HCT116 (cell line): ENCODE results near the gene CCDC192. TPM values are rescaled to one million over a fixed set of nuclear protein-coding genes. Genes with fewer than 3 reads are reported as not detected.

Source experiments
- ATAC-seq: fragments of 200-7000 bp; cut with Tn5 transposase; 2 replicates; pipeline ENCODE4 v1.9.1; 2020; ENCODE audit warnings: mild to moderate bottlenecking, moderate library complexity
- BruUV-seq: library from RNA; stranded (reverse); fragments of 400-500 nt; replicated peaks from 2 replicates; lab custom pipeline; 2021; lab: Mats Ljungman, UMichigan
- CTCF ChIA-PET: fragments of 300-600 bp; sonication (Branson Sonifier 250); formaldehyde crosslinking; loops from one replicate; lab custom pipeline; 2021; ENCODE audit warnings: antibody characterized with exemption; lab: Charles Lee
- POLR2A ChIA-PET: fragments of 300-600, 350-600 bp; sonication (Branson Sonifier 250); formaldehyde crosslinking; loops from one replicate; lab custom pipeline; 2021; ENCODE audit warnings: antibody characterized with exemption; lab: Charles Lee
- RAD21 ChIA-PET, 2 experiments: fragments of 300-600 bp; sonication (Branson Sonifier 250); formaldehyde crosslinking; loops; one replicate each; lab custom pipeline; 2023; ENCODE audit warnings: low total read pairs in 2 of 2; ENCODE audit not compliant: uncharacterized antibody in 2 of 2, unreplicated experiment in 2 of 2, low non-redundant PET in 1 of 2; lab: Charles Lee
- DNase-seq: peaks from one replicate; pipeline ENCODE4 v3.0.0-alpha.2; 2010; ENCODE audit warnings: low read depth, low spot score
- H2AFZ ChIP-seq: fragments of 200-600 bp; shearing (Covaris generic), sonication (generic); 2 replicates; pipeline ENCODE4 v1.6.1; 2017; ENCODE audit warnings: low read depth, mixed run types, mixed read lengths, antibody characterized with exemption, low read length; ENCODE audit not compliant: poor library complexity, severe bottlenecking
- H3K27ac ChIP-seq: 2 replicates; pipeline ENCODE4 v1.5.1; 2012; ENCODE audit warnings: low read depth, low read length
- H3K27me3 ChIP-seq: fragments of 200-600 bp; sonication (generic); 2 replicates; pipeline ENCODE4 v1.6.1; 2016; ENCODE audit warnings: mixed run types, low read length, mixed read lengths; ENCODE audit not compliant: insufficient read depth
- H3K36me3 ChIP-seq, 2 experiments: fragments of 200-500 bp in 1 of 2; fragments of 200-600 bp in 1 of 2; sonication (Bioruptor generic) in 1 of 2; sonication (generic) in 1 of 2; 2 replicates each; pipeline versions ENCODE4 v1.5.1 to v1.6.1; 2014 to 2016; ENCODE audit warnings: low read length in 2 of 2, inconsistent platforms in 1 of 2, mixed read lengths in 1 of 2, mixed run types in 1 of 2; ENCODE audit not compliant: insufficient read depth in 2 of 2, control insufficient read depth in 1 of 2
- H3K4me1 ChIP-seq, 2 experiments: fragments of 200-600 bp in 1 of 2; sonication (generic) in 1 of 2; 2 replicates each; pipeline versions ENCODE4 v1.5.1 to v1.6.1; 2012 to 2017; ENCODE audit warnings: low read length in 2 of 2, inconsistent platforms in 1 of 2, mild to moderate bottlenecking in 1 of 2, mixed read lengths in 1 of 2, mixed run types in 1 of 2, moderate library complexity in 1 of 2; ENCODE audit not compliant: insufficient read depth in 2 of 2, control insufficient read depth in 1 of 2
- H3K4me2 ChIP-seq: fragments of 200-600 bp; sonication (generic); 2 replicates; pipeline ENCODE4 v1.6.1; 2017; ENCODE audit warnings: mixed run types, low read length, mixed read lengths
- H3K4me3 ChIP-seq, 2 experiments: fragments of 200-600 bp in 1 of 2; sonication (generic) in 1 of 2; replicated peaks in 1 of 2; 2 replicates each; pipeline ENCODE4 v1.5.1; 2011 to 2016; ENCODE audit warnings: low read length in 2 of 2, control low read depth in 1 of 2, low read depth in 1 of 2, mild to moderate bottlenecking in 1 of 2, mixed read lengths in 1 of 2, mixed run types in 1 of 2
- H3K79me2 ChIP-seq: fragments of 200-600 bp; sonication (generic); 2 replicates; pipeline ENCODE4 v1.6.1; 2017; ENCODE audit warnings: mild to moderate bottlenecking, mixed run types, low read length, moderate library complexity, mixed read lengths; ENCODE audit not compliant: insufficient read depth
- H3K9ac ChIP-seq: fragments of 200-600 bp; sonication (generic); 2 replicates; pipeline ENCODE4 v1.6.1; 2016; ENCODE audit warnings: low read length, mixed read lengths
- H3K9me2 ChIP-seq: fragments of 200-600 bp; sonication (generic), shearing (Covaris generic); 2 replicates; pipeline ENCODE4 v1.6.1; 2017; ENCODE audit warnings: mixed run types, mild to moderate bottlenecking, moderate library complexity; ENCODE audit not compliant: insufficient read depth
- H3K9me3 ChIP-seq, 2 experiments: fragments of 200-500 bp in 1 of 2; fragments of 200-600 bp in 1 of 2; sonication (Bioruptor generic) in 1 of 2; sonication (generic) in 1 of 2; 2 replicates each; pipeline ENCODE4 v1.6.1; 2014 to 2017; ENCODE audit warnings: low read length in 2 of 2, mixed read lengths in 2 of 2, inconsistent platforms in 1 of 2, low read depth in 1 of 2, mild to moderate bottlenecking in 1 of 2, mixed run types in 1 of 2, moderate library complexity in 1 of 2; ENCODE audit not compliant: control insufficient read depth in 1 of 2, insufficient read depth in 1 of 2
- H4K20me1 ChIP-seq: fragments of 200-600 bp; sonication (generic), shearing (Covaris generic); 2 replicates; pipeline ENCODE4 v1.6.1; 2017; ENCODE audit warnings: mixed run types, mild to moderate bottlenecking, moderate library complexity; ENCODE audit not compliant: insufficient read depth
- ATF3 ChIP-seq: IDR thresholded peaks from 2 replicates; pipeline ENCODE4 v1.6.1; 2012
- CTCF ChIP-seq, 3 experiments: fragments of 200-600 bp in 1 of 3; sonication (generic) in 1 of 3; IDR thresholded peaks in 2 of 3; conservative IDR thresholded peaks in 1 of 3; 2 replicates each; pipeline ENCODE4 v1.5.1; 2012 to 2017; ENCODE audit warnings: low read depth in 2 of 3, low read length in 2 of 3, antibody characterized with exemption in 1 of 3, borderline replicate concordance in 1 of 3, control low read depth in 1 of 3, mild to moderate bottlenecking in 1 of 3, mixed read lengths in 1 of 3, mixed run types in 1 of 3, moderate library complexity in 1 of 3; ENCODE audit not compliant: insufficient read depth in 1 of 3
- EGR1 ChIP-seq: IDR thresholded peaks from 2 replicates; pipeline ENCODE4 v1.6.1; 2012; ENCODE audit warnings: low read depth
- ELF1 ChIP-seq: IDR thresholded peaks from 2 replicates; pipeline ENCODE4 v1.6.1; 2012; ENCODE audit warnings: low read depth, borderline replicate concordance
- EZH2phosphoT487 ChIP-seq: fragments of 200-600 bp; IDR thresholded peaks from 2 replicates; pipeline ENCODE4 v1.6.1; 2018; ENCODE audit warnings: antibody characterized with exemption, borderline replicate concordance
- POLR2A ChIP-seq: IDR thresholded peaks from 2 replicates; pipeline ENCODE4 v1.7.0; 2011; ENCODE audit warnings: borderline replicate concordance; ENCODE audit not compliant: insufficient read depth, insufficient read length; ENCODE audit errors: extremely low read depth
- RAD21 ChIP-seq: IDR thresholded peaks from 2 replicates; pipeline ENCODE4 v1.6.1; 2012; ENCODE audit warnings: low read depth, mild to moderate bottlenecking
- SIN3A ChIP-seq: IDR thresholded peaks from 2 replicates; pipeline ENCODE4 v1.6.1; 2012; ENCODE audit warnings: low read depth
- SRF ChIP-seq: IDR thresholded peaks from 2 replicates; pipeline ENCODE4 v1.6.1; 2012; ENCODE audit warnings: low read depth
- YY1 ChIP-seq: IDR thresholded peaks from 2 replicates; pipeline ENCODE4 v1.6.1; 2011; ENCODE audit warnings: low read length, low read depth, moderate library complexity, mild to moderate bottlenecking; ENCODE audit not compliant: insufficient replicate concordance; ENCODE audit errors: extremely low read depth
- ZBTB33 ChIP-seq: IDR thresholded peaks from 2 replicates; pipeline ENCODE4 v1.6.1; 2011; ENCODE audit warnings: mild to moderate bottlenecking, low read length, moderate library complexity; ENCODE audit not compliant: insufficient replicate concordance; ENCODE audit errors: extremely low read depth
- ZNF274 ChIP-seq: fragments of 200-500 bp; sonication (Bioruptor generic); IDR thresholded peaks from 2 replicates; pipeline ENCODE4 v1.6.1; 2014; ENCODE audit warnings: mild to moderate bottlenecking, low read depth, low read length, inconsistent platforms
- intact Hi-C: fragments of 100-400 bp; cut with micrococcal nuclease; formaldehyde crosslinking; loops from 2 replicates; pipeline ENCODE4 v1.10.0; 2022
- total RNA-seq: library from RNA; stranded (reverse); gene quantifications from one replicate; pipeline ENCODE4 v1.2.1, GENCODE V29; 2021; ENCODE audit not compliant: unreplicated experiment

CCDC192 gene
- total RNA-seq, 1 experiment from 2014 or later: not detected

GRCh38 chr5:127963233-127963632 is 260.0 kb downstream of the CCDC192 start:
- no peak for ATAC-seq
- Histone ChIP-seq H3K27me3 (no peaks in the 10 kb centered on the region), H3K4me1 (peaks cover 13 to 18% of the 10 kb centered on the region in 2 experiments), H3K4me2 (no peak overlapping the region), H3K9me3 (no peaks in the 10 kb centered on the region), H3K9ac (no peak overlapping the region), H2AFZ (no peak overlapping the region), H3K79me2 (no peaks in the 10 kb centered on the region), H3K36me3 (no peaks in the 10 kb centered on the region), H3K4me3 (no peak overlapping the region), H4K20me1 (no peaks in the 10 kb centered on the region), H3K9me2 (no peaks in the 10 kb centered on the region; the same call in 1 of the 2 replicates), H3K27ac (no peak overlapping the region)
- intact Hi-C loops: no loop called here
- BruUV-seq: no TSS peak
- no peak for TF ChIP-seq CTCF (IDR thresholded peaks at IDR 0.05 in 2 of 3, conservative IDR thresholded peaks at IDR 0.05 in 1 of 3; ENCODE audit: borderline replicate concordance in 1 of 3, insufficient read depth in 1 of 3, low read depth in 2 of 3, low read length in 2 of 3)
- no peak for TF ChIP-seq ATF3
- no peak for TF ChIP-seq RAD21
- no peak for TF ChIP-seq EZH2phosphoT487
- no peak for DNase-seq
- ChIA-PET CTCF (no interaction called here), RAD21 (no interaction called here), POLR2A (no interaction called here)

GRCh38 chr5:127963931-127964330 is 260.7 kb downstream of the CCDC192 start:
- H3K27ac ChIP-seq: no peak overlapping the region
- ChIA-PET RAD21 (no interaction called here), POLR2A (no interaction called here), CTCF (no interaction called here)
- intact Hi-C loops: no loop called here
- H3K4me3 ChIP-seq: no peak overlapping the region
- no peaks in the 10 kb centered on the region for H3K36me3 ChIP-seq
- no peak overlapping the region for H3K9ac ChIP-seq
- no TSS peak for BruUV-seq
- no peak overlapping the region for H2AFZ ChIP-seq
- DNase-seq: no peak
- no peak overlapping the region for H3K4me2 ChIP-seq
- ATAC-seq: no peak
- H4K20me1 ChIP-seq: no peaks in the 10 kb centered on the region
- H3K79me2 ChIP-seq: no peaks in the 10 kb centered on the region
- no peaks in the 10 kb centered on the region for H3K9me3 ChIP-seq
- no peaks in the 10 kb centered on the region; the same call in 1 of the 2 replicates for H3K9me2 ChIP-seq
- H3K27me3 ChIP-seq: no peaks in the 10 kb centered on the region
- peaks cover 11% of the 10 kb centered on the region in 2 experiments for H3K4me1 ChIP-seq
- TF ChIP-seq EZH2phosphoT487: no peak
- no peak for TF ChIP-seq ZNF274
- TF ChIP-seq ZBTB33: no peak
- no peak for TF ChIP-seq CTCF (IDR thresholded peaks at IDR 0.05 in 2 of 3, conservative IDR thresholded peaks at IDR 0.05 in 1 of 3; ENCODE audit: borderline replicate concordance in 1 of 3, insufficient read depth in 1 of 3, low read depth in 2 of 3, low read length in 2 of 3)
- no peak for TF ChIP-seq SIN3A
- no peak for TF ChIP-seq EGR1
- TF ChIP-seq YY1: no peak
- no peak for TF ChIP-seq POLR2A
- TF ChIP-seq SRF: no peak
- no peak for TF ChIP-seq ATF3
- TF ChIP-seq RAD21: no peak
- no peak for TF ChIP-seq ELF1
